HG03460 (cell line): ENCODE data around the gene SLC22A23.
"Not testable (repeated sequence)": the region's sequence is repeated elsewhere in the genome, so short reads cannot be mapped to it uniquely, and the experiment has no call there.

Experiments
- ATAC-seq: cut with Tn5 transposase; IDR thresholded peaks from one replicate; pipeline ENCODE4 v1.9.1; 2021; ENCODE audit not compliant: unreplicated experiment

Gene SLC22A23

GRCh38 chr6:3252369-3252768, 204.5 kb downstream of the SLC22A23 start:
- no peak for ATAC-seq

GRCh38 chr6:3251462-3252314, 205.2 kb downstream of the SLC22A23 start:
- peak; percentile 85 for ATAC-seq

DNA sequence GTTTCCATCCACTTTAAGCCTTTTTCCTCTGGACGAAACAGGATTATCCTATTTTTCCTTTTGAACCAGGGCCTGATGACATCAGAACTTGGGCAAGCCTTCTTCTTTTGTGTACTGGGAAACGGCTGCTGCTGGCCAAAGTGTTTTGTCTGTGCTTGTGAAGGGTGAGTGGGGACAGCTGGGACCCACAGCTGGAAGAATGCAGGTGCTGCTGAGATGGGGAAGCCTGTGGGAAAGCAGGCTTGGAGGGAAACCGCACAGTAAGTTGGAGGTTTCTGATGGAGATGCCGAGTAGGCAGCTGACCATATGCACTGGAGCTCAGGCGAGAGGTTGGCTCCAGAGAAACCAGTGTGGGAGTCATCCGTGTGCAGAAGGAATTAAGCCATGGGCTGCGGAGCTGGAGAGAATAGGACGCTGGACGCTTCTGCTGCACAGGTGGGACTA, 206.6 kb downstream of the SLC22A23 start:
- ATAC-seq = no peak

GRCh38 chr6:3249821-3250220, 207.0 kb downstream of the SLC22A23 start:
- ATAC-seq = no peak

GRCh38 chr6:3247255-3248146, 209.3 kb downstream of the SLC22A23 start:
- no peak for ATAC-seq

- ATAC-seq = no peak
Measured at GRCh38 chr6:3245216-3245615, 211.6 kb downstream of the SLC22A23 start.

GRCh38 chr6:3244832-3245161, 212.1 kb downstream of the SLC22A23 start:
- ATAC-seq = not testable (repeated sequence)

DNA sequence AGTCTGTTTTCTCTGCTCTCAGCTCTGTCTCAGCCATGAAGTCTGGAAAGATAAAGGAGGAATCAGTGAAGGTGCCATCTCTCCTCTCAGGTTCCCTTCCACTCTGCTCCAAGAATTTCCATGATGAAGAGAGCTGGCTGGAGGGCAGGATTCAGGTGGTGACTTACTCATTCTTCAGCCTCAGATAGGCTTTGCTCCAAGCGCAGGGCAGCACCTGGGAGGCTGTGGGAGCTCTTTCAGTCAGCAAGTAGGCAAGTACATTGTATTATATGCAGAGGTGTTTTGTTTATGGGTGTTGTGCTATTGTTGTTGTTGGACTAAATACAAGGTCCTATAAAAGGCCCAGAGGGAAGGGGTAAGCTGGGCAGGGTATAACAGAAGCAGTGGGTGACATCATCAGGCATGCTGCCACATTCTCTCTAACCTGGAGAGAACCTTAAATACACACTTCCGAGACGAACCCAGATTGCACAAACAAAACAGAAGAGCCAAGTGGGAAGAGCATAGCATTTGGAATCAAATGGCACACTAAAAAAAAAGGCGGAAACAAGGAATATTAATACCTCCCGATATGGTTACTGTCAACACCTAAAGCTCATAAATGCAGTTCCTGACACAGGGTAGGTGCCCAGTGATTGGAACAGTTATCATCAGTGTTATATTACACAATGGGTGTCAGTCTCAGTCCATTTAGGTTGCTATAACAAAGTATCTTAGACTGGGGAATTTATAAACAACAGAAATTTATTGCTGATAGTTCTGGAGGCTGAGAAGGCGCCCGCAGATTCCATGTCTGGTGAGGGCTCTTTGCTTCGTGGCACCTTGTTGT, 212.6 kb downstream of the SLC22A23 start:
- no peak for ATAC-seq

DNA sequence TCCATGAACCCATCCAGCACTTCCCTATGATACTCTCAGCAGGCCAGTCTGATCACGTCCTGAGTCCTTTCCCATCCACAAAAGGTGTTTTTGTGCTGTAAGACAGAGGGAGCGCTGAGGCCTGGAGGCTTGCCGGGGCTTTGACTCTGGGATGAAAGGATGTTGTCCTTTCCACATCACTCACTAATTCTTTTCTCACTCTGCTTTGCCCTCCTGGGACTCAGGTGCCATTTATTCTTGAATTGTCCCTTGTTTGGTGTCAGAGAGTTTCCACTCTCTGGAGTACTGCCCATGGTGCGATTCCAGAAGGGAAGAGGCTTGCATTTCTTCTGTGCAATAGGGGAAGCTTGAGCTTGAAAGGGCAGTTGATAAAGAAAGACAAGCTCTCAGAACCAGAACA, 214.1 kb downstream of the SLC22A23 start:
- ATAC-seq = no peak

DNA sequence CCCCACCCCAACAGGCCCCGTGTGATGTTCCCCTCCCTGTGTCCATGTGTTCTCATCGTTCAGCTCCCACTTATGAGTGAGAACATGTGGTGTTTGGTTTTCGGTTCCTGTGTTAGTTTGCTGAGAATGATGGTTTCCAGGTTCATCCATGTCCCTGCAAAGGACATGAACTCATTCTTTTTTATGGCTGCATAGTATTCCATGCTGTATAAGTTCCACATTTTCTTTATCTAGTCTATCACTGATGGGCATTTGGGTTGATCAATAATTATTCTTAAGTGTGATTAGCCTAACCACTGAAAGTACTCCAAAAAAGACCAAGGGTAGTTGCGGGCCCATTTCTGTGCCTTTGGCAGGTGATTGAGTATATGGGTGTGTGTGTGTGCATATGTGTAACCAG, 215.1 kb downstream of the SLC22A23 start:
- ATAC-seq = not testable (repeated sequence)

GRCh38 chr6:3240595-3240994, 216.3 kb downstream of the SLC22A23 start:
- no peak for ATAC-seq

- ATAC-seq = no peak
Measured at GRCh38 chr6:3239110-3239830, 217.6 kb downstream of the SLC22A23 start.

DNA sequence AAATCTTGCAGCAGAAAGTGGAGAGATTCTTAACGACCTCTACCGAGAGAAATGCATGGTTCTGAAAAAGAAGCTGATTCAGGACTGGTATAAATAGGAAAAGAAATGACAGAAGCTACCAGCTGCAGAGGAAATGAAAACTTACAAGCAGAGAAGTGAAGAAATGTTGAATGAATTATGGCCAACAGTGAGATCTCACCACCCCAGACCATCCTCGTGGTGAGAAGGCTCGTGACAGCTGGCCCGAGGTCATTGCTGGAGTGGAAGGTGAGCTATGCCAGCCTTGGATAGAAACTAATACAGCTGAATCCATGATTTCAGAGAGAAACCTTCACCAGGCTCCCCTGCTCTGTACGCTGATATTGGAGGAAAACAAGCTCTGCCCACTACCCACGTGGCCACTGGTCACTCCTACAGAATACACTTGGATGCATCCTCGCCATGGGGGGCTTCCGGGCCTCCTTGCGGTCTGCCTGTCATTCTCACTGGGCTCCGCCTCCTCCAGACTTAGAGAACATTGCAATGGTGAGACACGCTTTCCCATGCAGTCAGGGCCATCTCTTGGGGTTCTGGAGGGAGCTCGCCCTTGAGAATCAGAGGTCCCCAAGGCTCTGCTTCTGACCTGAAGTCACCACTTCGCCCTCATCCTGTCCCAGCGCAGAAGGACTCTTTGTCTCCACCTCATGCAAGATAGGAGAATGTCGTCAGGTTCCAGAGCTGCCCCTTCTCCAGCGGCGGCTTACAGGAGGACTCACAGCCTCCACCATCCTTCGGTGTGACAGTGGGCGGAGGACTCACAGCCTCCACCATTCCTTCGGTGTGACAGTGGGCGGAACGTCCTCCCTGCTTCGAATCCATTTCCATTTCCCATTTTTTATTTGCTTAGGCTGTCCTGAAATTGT, 218.8 kb downstream of the SLC22A23 start:
- ATAC-seq = no peak

- no peak for ATAC-seq
Measured at GRCh38 chr6:3236005-3236404, 220.8 kb downstream of the SLC22A23 start.

DNA sequence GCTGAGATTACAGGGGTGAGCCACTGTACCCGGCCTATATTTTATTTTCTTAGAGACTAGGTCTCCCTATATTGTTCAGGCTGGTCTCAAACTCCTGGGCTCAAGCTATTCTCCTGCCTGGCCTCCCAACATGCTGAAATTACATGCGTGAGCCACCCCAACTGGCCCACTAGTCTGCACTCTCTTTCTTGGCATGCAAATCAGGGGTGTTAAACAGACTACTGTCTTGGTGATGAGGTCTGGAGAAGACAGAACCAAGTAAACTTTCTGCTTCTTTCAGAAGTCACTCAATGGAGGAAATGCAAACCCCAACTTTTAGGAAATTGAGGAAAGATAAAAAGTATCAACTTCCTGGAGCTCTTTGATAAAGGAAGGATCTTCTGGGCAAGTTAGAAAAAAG, 221.4 kb downstream of the SLC22A23 start:
- ATAC-seq = no peak

GRCh38 chr6:3233904-3234303, 222.9 kb downstream of the SLC22A23 start:
- no peak for ATAC-seq

DNA sequence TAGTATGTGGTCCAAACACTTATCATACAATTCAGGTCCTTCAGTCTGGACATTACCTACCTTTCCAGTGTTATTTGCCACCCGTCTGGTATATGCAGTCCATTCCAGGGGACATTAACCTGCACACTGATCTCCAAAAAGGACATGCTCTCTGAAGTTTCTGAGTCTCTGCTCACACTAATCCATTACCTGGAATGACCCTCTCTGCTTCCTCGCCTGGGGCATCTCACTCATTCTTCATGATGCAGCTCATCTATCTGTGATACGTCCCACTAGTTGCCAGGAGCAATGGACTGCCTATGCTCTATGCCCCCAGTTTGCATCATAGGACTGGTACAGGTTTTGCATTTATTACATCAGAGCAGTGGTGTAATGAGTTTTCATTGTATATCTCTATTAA, 223.5 kb downstream of the SLC22A23 start:
- ATAC-seq = no peak

- ATAC-seq = no peak
Measured at GRCh38 chr6:3232017-3232945, 224.6 kb downstream of the SLC22A23 start.
